GM12865 (cell line): ENCODE data around the gene ZNRF3.

Experiments used
- DNase-seq: peaks from one replicate; pipeline ENCODE4 v3.0.0; 2010; ENCODE audit warnings: low read depth
- H3K4me3 ChIP-seq: 2 replicates; pipeline ENCODE4 v1.5.1; 2011; ENCODE audit warnings: mild to moderate bottlenecking, low read depth, low read length, control low read depth
- CTCF ChIP-seq: IDR thresholded peaks from 2 replicates; pipeline ENCODE4 v1.5.1; 2011; ENCODE audit warnings: low read length, control low read depth, low read depth, inconsistent platforms; ENCODE audit not compliant: insufficient read depth; ENCODE audit errors: missing control alignments

The ZNRF3 gene

GRCh38 chr22:29053048-29053702, 169.8 kb downstream of the ZNRF3 start:
- H3K4me3 ChIP-seq = no peak overlapping the region
- no peak for TF ChIP-seq CTCF
- DNase-seq = no peak

GRCh38 chr22:29054251-29054767, 170.9 kb downstream of the ZNRF3 start:
- TF ChIP-seq CTCF = no peak
- DNase-seq = no peak

GRCh38 chr22:29055192-29055830, 171.9 kb downstream of the ZNRF3 start:
- TF ChIP-seq CTCF = no peak
- no peak for DNase-seq
- no peak overlapping the region for H3K4me3 ChIP-seq

More at GRCh38 chr22:29054251-29054767, 170.9 kb downstream of the ZNRF3 start:
- H3K4me3 ChIP-seq = no peak overlapping the region

- no peak for DNase-seq
- no peak for TF ChIP-seq CTCF
- H3K4me3 ChIP-seq = no peak overlapping the region
Observed at GRCh38 chr22:29056472-29056871, 173.1 kb downstream of the ZNRF3 start.

- DNase-seq = no peak
- no peak for TF ChIP-seq CTCF
- H3K4me3 ChIP-seq = no peak overlapping the region
Observed at GRCh38 chr22:29060251-29060869, 177.0 kb downstream of the ZNRF3 start.

- no peak for DNase-seq
- H3K4me3 ChIP-seq = no peak overlapping the region
- no peak for TF ChIP-seq CTCF
Observed at GRCh38 chr22:29060931-29061330, 177.6 kb downstream of the ZNRF3 start.

- H3K4me3 ChIP-seq = no peak within 1 kb of the TSS
- no peak for DNase-seq
Observed at GRCh38 chr22:29061773-29062172, 178.4 kb downstream of the ZNRF3 start, which contains the start of gene C22orf31. Gene C22orf31, minus strand, starts transcription at chr22:29061831. Its CDS starts 39 bp downstream, at chr22:29061792.

More at GRCh38 chr22:29061773-29062172, 178.4 kb downstream of the ZNRF3 start, which contains the start of gene C22orf31:
- TF ChIP-seq CTCF = no peak
